ENCODE data around the gene NPIPB6.
"Not testable (repeated sequence)": the region's sequence is repeated elsewhere in the genome, so short reads cannot be mapped to it uniquely, and the experiment has no call there.

DNA sequence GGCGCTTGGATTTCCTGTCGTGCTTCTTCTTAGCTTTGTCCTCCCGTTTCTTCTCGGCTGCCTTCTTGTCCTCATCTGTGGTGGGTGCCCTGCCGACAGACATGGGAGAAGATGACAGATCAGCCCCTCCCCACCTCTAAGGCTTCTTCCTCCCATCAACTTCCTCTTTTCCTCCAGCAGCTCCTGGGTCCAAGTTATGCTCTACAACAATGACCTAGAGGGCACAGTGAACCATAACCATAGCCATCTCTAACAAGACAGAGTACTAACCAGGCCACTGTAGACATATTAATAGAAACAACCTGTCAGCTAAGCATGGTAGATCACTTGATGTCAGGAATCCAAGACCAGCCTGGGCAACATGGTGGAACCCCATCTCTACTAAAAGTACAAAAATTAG, 28.7 kb upstream of the NPIPB6 start:
- TF ChIP-seq CTCF (IDR thresholded peaks at IDR 0.05 in 8 of 11, conservative IDR thresholded peaks at IDR 0.05 in 3 of 11); POLR2A (IDR thresholded peaks at IDR 0.05): not testable (repeated sequence)

Measured in spleen (tissue), 7 donors.